Gastroesophageal sphincter (tissue), 3 donors: ENCODE data around the gene ZNF512B.

ENCODE experiments used
- EP300 ChIP-seq: sonication (generic); formaldehyde crosslinking; IDR thresholded peaks from one replicate; pipeline ENCODE4 v1.6.1; 2017; ENCODE audit warnings: antibody characterized with exemption, mild to moderate bottlenecking
- POLR2A ChIP-seq, 2 donors: fragments of 450-650 bp; IDR thresholded peaks; one replicate each; pipeline ENCODE4 v1.6.1; 2017; ENCODE audit warnings: antibody characterized with exemption in 2 of 2, mild to moderate bottlenecking in 2 of 2, moderate library complexity in 1 of 2
- POLR2AphosphoS5 ChIP-seq: sonication (generic); formaldehyde crosslinking; IDR thresholded peaks from one replicate; pipeline ENCODE4 v1.6.1; 2017; ENCODE audit warnings: antibody characterized with exemption
- TF ChIP-seq, protein P1 (sequence below), 4 experiments: fragments of 200-600 bp in 2 of 4; fragments of 450-650 bp in 2 of 4; sonication (generic) in 1 of 4; IDR thresholded peaks; one replicate each; pipeline ENCODE4 v1.5.1; 2017 to 2019; ENCODE audit warnings: antibody characterized with exemption in 4 of 4, mild to moderate bottlenecking in 2 of 4, moderate library complexity in 2 of 4

GRCh38 chr20:63953764-63954429, 15.8 kb downstream of the ZNF512B start:
- no peak for TF ChIP-seq POLR2A (IDR thresholded peaks at IDR 0.05)
- TF ChIP-seq, protein P1, sequence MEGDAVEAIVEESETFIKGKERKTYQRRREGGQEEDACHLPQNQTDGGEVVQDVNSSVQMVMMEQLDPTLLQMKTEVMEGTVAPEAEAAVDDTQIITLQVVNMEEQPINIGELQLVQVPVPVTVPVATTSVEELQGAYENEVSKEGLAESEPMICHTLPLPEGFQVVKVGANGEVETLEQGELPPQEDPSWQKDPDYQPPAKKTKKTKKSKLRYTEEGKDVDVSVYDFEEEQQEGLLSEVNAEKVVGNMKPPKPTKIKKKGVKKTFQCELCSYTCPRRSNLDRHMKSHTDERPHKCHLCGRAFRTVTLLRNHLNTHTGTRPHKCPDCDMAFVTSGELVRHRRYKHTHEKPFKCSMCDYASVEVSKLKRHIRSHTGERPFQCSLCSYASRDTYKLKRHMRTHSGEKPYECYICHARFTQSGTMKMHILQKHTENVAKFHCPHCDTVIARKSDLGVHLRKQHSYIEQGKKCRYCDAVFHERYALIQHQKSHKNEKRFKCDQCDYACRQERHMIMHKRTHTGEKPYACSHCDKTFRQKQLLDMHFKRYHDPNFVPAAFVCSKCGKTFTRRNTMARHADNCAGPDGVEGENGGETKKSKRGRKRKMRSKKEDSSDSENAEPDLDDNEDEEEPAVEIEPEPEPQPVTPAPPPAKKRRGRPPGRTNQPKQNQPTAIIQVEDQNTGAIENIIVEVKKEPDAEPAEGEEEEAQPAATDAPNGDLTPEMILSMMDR (IDR thresholded peaks at IDR 0.05) = no peak
- no peak for TF ChIP-seq EP300
- TF ChIP-seq POLR2AphosphoS5 = no peak
